Measurements from ENCODE around the gene RPS29. TPM values are rescaled to one million over a fixed set of nuclear protein-coding genes. Genes with fewer than 3 reads are reported as not detected.

The RPS29 gene
- total and polyA plus RNA-seq, 2 of the 13 experiments (the other 11 are each of a cell fraction or from before 2014, with no cell fraction given) = 4,303 to 8,215 TPM

- no peak for TF ChIP-seq BCLAF1 (IDR thresholded peaks at IDR 0.05)
- TF ChIP-seq ZNF280D (CRISPR knock-in tag; IDR thresholded peaks at IDR 0.05) = peak; percentile 94
- no peak; the same call in 1 of the 2 replicates for TF ChIP-seq ZBTB10 (CRISPR knock-in tag; IDR thresholded peaks at IDR 0.05; ENCODE audit: borderline replicate concordance)
- peak; percentile 78 for TF ChIP-seq ZNF800 (CRISPR knock-in tag; IDR thresholded peaks at IDR 0.05)
- peak; percentile 62; the same call in 1 of the 2 replicates for TF ChIP-seq CBFB (CRISPR knock-in tag; IDR thresholded peaks at IDR 0.05)
- TF ChIP-seq ZNF251 (CRISPR knock-in tag; IDR thresholded peaks at IDR 0.05) = no peak
- TF ChIP-seq ZNF816 (CRISPR knock-in tag; IDR thresholded peaks at IDR 0.05; ENCODE audit: borderline replicate concordance) = peak; percentile 82
- no peak for TF ChIP-seq FOXM1 (CRISPR knock-in tag; IDR thresholded peaks at IDR 0.05)
- TF ChIP-seq ZNF704 (CRISPR knock-in tag; IDR thresholded peaks at IDR 0.05; ENCODE audit: borderline replicate concordance) = no peak
- TF ChIP-seq GRHL1 (CRISPR knock-in tag; conservative IDR thresholded peaks at IDR 0.05) = no peak
- TF ChIP-seq MTA1 (CRISPR knock-in tag; IDR thresholded peaks at IDR 0.05; ENCODE audit: borderline replicate concordance) = peak; percentile 73; the same call in 1 of the 2 replicates
- TF ChIP-seq AHR (CRISPR knock-in tag; IDR thresholded peaks at IDR 0.05) = peak; percentile 90
- TF ChIP-seq TEAD2 (CRISPR knock-in tag; IDR thresholded peaks at IDR 0.05) = no peak
Measured at GRCh38 chr14:49585803-49586672, at the start of gene RPS29 (continued).
